ENCODE measurements around the gene CDH19.

CDH19 gene, protein sequence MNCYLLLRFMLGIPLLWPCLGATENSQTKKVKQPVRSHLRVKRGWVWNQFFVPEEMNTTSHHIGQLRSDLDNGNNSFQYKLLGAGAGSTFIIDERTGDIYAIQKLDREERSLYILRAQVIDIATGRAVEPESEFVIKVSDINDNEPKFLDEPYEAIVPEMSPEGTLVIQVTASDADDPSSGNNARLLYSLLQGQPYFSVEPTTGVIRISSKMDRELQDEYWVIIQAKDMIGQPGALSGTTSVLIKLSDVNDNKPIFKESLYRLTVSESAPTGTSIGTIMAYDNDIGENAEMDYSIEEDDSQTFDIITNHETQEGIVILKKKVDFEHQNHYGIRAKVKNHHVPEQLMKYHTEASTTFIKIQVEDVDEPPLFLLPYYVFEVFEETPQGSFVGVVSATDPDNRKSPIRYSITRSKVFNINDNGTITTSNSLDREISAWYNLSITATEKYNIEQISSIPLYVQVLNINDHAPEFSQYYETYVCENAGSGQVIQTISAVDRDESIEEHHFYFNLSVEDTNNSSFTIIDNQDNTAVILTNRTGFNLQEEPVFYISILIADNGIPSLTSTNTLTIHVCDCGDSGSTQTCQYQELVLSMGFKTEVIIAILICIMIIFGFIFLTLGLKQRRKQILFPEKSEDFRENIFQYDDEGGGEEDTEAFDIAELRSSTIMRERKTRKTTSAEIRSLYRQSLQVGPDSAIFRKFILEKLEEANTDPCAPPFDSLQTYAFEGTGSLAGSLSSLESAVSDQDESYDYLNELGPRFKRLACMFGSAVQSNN

DNA sequence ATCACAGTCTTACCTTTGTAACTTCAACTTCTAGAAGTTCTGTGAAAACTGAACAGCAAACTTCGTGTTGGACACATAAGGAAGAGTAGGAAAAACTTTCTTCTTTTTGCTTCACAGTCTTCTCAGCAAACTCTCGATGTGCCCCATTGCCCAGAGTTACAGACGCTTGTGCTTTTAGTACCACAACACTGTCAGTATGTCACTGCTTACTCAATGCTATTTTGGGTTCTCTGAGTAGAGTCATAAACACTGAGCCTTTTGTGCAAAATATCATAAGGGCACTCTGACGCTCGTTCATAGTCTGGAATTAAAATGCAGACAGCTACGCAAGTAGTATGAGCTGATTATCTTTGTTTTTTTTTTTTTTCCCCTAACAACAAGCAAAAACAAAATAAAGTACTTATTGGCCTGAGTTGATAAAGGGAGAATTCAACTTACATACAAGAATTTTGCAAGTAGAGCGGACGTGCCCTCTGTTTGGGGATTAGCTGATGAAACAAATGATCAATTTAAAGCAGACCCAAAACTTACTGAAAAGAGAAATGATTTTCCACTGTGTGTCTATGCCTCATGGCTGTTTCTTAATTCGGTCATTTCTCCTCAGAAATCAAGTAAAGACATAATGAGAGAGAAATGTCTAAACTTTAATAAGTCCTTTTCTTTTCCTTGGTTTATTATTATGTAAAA is at the start of gene CDH19:
TSS of gene CDH19 (minus strand) at position 150 of the 687 bp plus-strand sequence. CDS start 31,886 bp downstream, outside the sequence.
- DNase-seq = no peak

- DNase-seq = no peak
These were observed 43.8 kb upstream of the CDH19 start for GRCh38 chr18:66647671-66648070.

DNA sequence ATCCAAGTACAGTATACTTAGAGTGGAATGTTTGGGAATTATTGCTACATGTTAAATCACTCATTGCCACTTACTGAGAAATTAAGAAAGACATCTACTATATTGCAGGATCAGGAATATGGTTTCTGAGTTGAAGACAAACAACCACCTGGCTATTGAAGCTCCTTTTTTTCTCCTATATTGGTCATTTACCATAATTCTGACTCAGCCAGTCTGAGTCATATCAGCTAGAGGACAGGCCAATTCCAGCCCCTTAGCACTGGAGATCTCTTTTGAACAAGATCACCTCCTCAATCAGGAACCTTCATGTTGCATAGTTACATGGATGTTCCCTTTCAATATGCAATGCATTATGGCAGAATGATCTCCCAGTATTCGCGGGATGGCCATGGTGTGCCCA is 42.7 kb upstream of the CDH19 start:
- no peak for DNase-seq

DNA sequence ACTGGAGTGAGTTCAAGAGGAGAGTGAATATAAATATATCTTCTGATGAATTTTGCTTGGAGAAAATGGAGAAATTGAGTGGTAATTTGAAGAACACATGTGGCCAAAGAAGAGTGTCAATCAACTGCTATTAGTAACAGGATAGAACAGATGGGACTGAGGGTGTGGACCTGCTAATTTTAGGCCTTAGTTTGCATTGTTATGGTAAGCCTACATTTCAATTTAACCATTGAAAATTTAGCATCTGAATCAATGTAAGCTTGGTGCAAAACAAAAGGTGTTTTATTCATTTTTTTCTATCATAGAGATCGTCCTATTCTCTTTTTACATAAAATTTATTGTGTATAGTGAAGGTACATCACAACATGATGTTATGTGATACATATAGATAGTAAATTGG is 42.1 kb upstream of the CDH19 start:
- DNase-seq = no peak

DNA sequence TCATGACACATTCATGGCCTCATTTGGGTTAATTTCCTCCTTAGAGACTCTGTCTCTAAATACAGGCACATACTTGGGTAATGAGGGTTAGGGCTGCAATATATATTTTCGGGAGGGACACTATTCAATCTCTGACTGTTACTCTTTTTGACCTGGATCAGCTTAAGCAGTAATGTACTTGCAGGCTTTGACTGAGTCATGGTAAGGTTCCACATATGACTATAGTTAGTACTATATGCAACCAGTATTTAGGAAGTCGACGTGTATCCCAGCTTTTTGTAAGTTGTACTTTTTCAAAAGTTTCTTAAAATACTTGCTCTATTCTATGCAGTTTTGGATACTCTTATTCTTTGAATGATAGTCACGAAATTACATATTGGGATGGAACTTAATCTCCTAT is 37.2 kb upstream of the CDH19 start:
- DNase-seq = no peak

DNA sequence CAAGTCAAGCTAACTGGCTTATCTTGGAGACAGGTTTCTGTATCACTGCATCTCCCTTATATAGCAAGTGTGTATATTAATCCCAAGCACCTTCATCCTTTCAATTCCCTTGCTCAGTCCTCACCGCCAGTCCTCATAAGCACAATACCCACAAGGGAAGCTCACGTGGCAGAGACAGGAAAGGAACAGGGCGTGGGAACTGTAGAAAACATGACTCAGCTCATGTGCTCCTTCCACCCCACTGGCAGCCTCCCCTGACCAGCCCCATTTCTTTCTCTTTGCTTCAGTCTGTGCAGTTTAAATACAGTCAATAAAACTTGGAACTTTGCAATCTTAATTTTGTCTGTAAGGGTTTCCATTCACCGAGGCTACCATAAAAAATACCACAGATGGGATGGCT is 36.5 kb upstream of the CDH19 start:
- DNase-seq = peak; percentile 29

DNA sequence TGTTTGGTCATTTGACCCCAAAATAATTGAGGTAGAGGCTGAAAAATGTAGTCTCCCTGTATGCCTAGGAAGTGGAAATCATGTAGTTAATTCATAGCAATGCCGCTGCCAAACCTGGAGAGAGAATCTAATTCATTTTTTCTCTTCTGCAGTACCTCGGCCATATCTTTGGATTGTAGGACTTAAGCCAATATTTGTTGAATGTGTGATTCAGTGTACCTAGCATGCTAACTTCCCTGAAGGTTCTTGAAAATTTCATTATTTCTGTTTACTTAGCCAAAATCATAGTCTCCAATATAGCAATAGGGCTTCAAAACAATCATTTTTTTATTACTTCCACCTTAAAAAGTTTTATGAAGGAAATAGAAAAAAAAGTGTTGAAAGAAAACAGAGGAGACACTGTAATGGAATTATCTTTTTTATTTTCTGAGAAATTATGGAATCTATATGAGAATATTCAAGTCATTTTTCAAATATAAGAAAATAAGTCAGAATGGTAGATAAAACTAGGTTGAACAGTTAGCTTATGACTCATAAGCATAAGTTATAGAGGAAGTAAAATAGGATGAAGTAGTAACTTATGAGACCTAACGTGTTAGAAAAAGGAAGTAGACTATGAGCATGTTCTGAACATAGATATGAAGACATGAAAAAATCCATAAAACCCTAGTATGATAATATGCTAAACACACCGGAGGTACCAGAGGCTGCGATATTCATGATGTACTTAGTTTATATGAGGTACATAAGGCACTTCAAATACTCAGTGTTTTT is 35.2 kb upstream of the CDH19 start:
- DNase-seq = no peak

DNA sequence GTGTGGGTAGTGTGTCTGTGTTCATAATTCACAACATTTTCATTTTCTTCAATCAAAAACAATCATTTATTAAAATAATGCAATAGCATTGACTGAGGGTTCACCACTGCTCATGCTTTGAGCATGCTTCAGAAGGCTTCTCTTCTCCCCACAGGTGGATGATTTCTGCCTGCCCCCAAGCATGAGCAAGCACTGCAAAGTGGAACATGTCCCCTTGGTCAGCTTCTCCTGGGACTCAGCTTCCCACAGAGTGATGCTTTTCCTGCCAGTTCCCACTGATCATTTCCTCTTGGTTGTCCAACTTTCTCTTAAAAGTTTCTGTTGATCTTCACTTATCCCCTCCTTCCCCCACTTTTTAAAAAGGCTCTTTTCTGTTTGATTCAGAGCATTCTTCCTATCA is 31.5 kb upstream of the CDH19 start:
- no peak for DNase-seq

DNA sequence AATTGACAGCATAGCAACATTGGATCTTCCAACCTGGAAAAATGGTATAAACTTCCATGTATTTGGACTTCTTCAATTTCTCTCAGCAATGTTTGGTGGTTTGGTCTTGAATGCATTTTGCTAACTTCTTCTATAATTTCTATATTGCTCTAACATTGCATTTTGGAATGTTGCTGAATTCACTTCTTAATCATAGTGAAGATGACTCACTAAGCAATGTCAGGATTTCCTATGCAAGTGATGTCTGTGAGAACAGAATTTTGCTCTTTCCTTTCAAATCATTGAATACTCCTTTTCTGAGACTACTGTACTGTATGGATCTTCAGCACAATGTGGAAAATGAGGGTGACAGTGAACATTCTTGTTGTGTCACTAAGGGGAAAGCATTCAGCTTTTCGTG is 28.9 kb upstream of the CDH19 start:
- no peak for DNase-seq

- DNase-seq = no peak
These were observed 26.9 kb upstream of the CDH19 start for GRCh38 chr18:66630831-66631230.

- no peak for DNase-seq
These were observed 19.9 kb upstream of the CDH19 start for GRCh38 chr18:66623821-66624220.

DNA sequence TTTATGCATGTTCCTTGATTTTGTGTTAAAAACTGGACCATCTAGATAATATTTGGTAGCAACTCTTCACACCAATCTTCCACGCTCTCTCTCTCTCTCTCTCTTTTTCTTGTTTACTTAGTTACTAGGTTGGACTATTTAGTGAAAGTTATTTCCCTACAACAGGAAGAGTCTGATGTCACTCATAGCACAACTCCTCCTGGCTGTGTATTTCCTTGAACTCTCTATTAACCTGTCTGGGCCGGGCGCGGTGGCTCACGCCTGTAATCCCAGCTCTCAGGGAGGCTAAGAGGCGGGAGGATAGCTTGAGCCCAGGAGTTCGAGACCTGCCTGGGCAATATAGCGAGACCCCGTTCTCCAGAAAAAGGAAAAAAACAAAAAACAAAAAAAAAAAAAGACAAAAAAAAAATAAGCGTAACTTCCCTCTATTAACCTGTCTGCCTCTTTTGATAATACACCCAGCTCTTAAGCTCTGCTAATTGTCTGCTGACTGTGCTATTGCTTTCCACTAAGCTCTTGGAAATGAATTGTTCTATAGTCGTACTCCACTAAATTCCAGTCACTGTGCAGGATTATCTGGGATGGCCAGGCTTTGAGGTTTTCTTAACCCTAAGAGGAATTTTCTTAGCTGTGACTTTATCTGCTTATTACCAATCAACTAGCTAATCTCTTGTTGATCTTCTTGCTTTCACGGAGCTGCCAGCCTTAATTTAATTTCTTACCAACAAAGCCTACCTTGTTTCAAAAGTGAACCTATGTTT is 18.1 kb upstream of the CDH19 start:
- DNase-seq = no peak

DNA sequence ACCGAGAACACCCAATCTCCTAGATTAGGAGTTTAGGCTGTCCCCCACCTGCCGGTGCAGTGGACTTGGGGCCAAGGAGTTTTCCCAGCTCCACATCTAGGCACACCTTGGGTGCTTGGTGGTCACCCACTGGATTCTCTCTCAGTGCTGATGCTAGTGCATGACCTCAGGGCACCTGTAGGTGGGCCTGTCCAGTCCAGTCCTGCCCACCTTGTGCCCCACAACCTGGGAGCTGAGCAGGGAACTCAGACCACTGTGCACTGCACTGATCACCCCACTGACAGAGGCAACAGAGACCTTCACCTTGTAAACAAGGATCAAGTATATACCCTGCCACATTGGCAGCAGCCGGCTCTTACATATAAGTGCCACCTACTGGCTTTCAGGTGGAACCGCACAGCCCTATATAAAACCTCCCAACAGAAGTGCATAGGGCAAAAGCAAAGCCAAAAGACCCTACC is 12.7 kb upstream of the CDH19 start:
- no peak for DNase-seq

- no peak for DNase-seq
These were observed 11.3 kb upstream of the CDH19 start for GRCh38 chr18:66615176-66615575.

- DNase-seq = no peak
These were observed 3.7 kb upstream of the CDH19 start for GRCh38 chr18:66607632-66608031.

- no peak for DNase-seq
These were observed 2.2 kb downstream of the CDH19 start for GRCh38 chr18:66601649-66602048.

DNA sequence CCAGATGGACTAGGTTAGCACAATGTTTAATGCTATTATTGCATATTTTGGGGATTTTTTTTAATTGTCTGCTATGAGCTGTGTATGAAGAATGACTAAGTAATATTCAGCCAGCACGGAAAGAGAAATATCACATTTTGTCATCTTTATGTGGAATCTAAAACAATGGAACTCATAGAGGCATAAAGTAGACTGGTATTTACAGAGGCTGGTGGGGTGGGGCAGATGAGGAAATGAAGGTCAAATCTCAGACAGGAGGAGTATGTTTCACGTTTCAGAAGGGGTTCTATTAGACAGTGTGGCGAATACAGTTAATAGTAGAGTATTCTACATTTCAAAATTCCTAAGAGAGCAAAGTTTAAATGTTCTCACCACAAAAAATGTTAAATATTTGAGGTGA is 4.7 kb downstream of the CDH19 start:
- no peak for DNase-seq

DNA sequence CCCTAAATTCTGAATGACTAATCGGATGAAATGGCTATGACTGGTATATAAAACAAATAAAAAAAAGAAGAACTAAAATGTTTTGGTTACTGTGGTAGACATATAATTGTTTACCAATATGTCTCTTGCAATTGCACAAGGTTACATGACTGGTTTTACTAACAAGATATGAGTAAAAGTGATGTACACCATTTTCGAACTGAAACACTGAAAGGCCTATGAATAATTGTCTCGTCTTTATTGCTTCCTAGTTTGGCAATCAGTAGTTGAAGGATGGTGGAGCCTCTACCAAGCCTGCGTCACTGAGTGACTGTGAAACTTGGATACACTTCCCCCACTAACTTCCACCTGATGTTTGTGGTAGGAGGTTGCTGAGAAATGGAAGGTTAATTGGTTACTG is 16.5 kb downstream of the CDH19 start:
- DNase-seq = no peak

DNA sequence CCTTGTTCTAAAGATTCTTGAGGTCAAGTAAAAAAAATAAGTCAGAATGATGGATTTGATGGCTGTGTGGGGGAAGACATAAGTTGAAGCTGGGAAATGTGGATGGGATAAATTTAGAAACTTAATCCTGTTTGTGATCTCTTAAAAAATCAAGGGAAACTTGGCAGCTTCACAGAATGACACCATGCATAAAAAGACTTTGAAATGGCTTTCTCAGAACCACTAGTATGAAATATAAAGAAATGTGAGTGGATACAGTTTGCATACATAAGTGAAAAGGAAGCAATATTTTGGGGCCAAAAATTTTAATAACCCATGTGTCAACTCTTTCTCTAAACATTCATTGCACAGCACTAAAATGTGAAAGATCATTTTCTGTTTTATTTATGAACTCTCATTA is 21.7 kb downstream of the CDH19 start:
- DNase-seq = no peak

- DNase-seq = no peak
These were observed 28.6 kb downstream of the CDH19 start for GRCh38 chr18:66575263-66575662.

GRCh38 chr18:66571845-66572244 is 32.0 kb downstream of the CDH19 start:
- DNase-seq = no peak

DNA sequence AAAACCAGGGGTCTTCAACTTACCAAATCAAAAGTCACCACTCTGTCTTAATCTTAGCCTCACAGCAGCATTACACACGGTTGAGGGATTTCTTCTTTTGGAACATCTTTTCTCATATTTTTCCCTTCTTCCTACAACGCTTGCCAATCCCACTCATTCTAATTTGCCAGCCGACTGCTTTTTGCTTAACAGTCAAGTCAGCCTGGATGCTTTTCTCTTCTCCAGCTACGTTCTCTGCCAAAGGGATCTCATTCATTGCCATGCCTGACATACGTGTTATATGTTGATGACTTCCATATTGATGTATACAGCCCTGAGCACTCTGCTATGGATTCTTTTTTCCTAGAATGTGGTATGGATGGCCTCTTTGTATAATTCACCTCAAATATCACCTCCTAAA is 37.3 kb downstream of the CDH19 start:
- no peak for DNase-seq

All from CD4-positive, alpha-beta T cell treated with Interleukin-15 for 1 hour (primary cell).